Trophoblast cell (in vitro differentiated cells and primary cell): Measurements from ENCODE around the gene GLS2.

Experiments
- DNase-seq, 2 donors: peaks; one replicate each; pipeline ENCODE4 v3.0.0-alpha.2; 2016
- H2AFZ ChIP-seq: 2 replicates; pipeline ENCODE4 v1.6.1; 2013; ENCODE audit warnings: low read length, moderate library complexity, mild to moderate bottlenecking; ENCODE audit not compliant: insufficient read depth, poor library complexity
- H2AK5ac ChIP-seq: 2 replicates; pipeline ENCODE4 v1.6.1; 2013; ENCODE audit warnings: mild to moderate bottlenecking, low read length
- H2BK120ac ChIP-seq: 2 replicates; pipeline ENCODE4 v1.6.1; 2013; ENCODE audit warnings: low read length, mild to moderate bottlenecking, moderate library complexity; ENCODE audit not compliant: insufficient read depth, poor library complexity
- H2BK12ac ChIP-seq: 2 replicates; pipeline ENCODE4 v1.6.1; 2013; ENCODE audit warnings: mild to moderate bottlenecking, low read length, moderate library complexity
- H2BK5ac ChIP-seq: 2 replicates; pipeline ENCODE4 v1.6.1; 2013; ENCODE audit warnings: low read length, low read depth, moderate library complexity, mild to moderate bottlenecking; ENCODE audit not compliant: poor library complexity
- H3K14ac ChIP-seq: 2 replicates; pipeline ENCODE4 v1.6.1; 2013; ENCODE audit warnings: mild to moderate bottlenecking, low read length
- H3K18ac ChIP-seq: 2 replicates; pipeline ENCODE4 v1.6.1; 2013; ENCODE audit warnings: mild to moderate bottlenecking, low read length
- H3K23ac ChIP-seq: 2 replicates; pipeline ENCODE4 v1.6.1; 2013; ENCODE audit warnings: low read length
- H3K27ac ChIP-seq: 2 replicates; pipeline ENCODE4 v1.5.1; 2013; ENCODE audit warnings: low read depth, mild to moderate bottlenecking, inconsistent platforms, low read length, moderate library complexity
- H3K27me3 ChIP-seq: 2 replicates; pipeline ENCODE4 v1.6.1; 2013; ENCODE audit warnings: inconsistent platforms, mild to moderate bottlenecking, low read length, moderate library complexity; ENCODE audit not compliant: insufficient read depth
- H3K36me3 ChIP-seq, 2 experiments: 1 replicate in 1 of 2; 2 replicates in 1 of 2; pipeline ENCODE4 v1.6.1; 2013; ENCODE audit warnings: low read length in 2 of 2, mild to moderate bottlenecking in 2 of 2, moderate library complexity in 1 of 2; ENCODE audit not compliant: insufficient read depth in 2 of 2, control insufficient read depth in 1 of 2
- H3K4ac ChIP-seq: 2 replicates; pipeline ENCODE4 v1.6.1; 2013; ENCODE audit warnings: low read depth, mild to moderate bottlenecking, low read length, moderate library complexity
- H3K4me1 ChIP-seq, 2 experiments: 1 replicate in 1 of 2; 2 replicates in 1 of 2; pipeline ENCODE4 v1.6.1; 2013; ENCODE audit warnings: low read length in 2 of 2, mild to moderate bottlenecking in 2 of 2, moderate library complexity in 1 of 2; ENCODE audit not compliant: insufficient read depth in 2 of 2, control insufficient read depth in 1 of 2
- H3K4me2 ChIP-seq: 2 replicates; pipeline ENCODE4 v1.6.1; 2013; ENCODE audit warnings: inconsistent platforms, mild to moderate bottlenecking, low read length, moderate library complexity
- H3K4me3 ChIP-seq: 2 replicates; pipeline ENCODE4 v1.5.1; 2013; ENCODE audit warnings: mild to moderate bottlenecking, low read depth, low read length, inconsistent platforms
- H3K79me1 ChIP-seq: one replicate; pipeline ENCODE4 v1.6.1; 2013; ENCODE audit warnings: low read length
- H3K79me2 ChIP-seq: 2 replicates; pipeline ENCODE4 v1.6.1; 2013; ENCODE audit warnings: low read length, mild to moderate bottlenecking; ENCODE audit not compliant: control insufficient read depth, insufficient read depth, poor library complexity
- H3K9ac ChIP-seq: 2 replicates; pipeline ENCODE4 v1.6.1; 2013; ENCODE audit warnings: mild to moderate bottlenecking, low read length
- H3K9me3 ChIP-seq: 2 replicates; pipeline ENCODE4 v1.6.1; 2013; ENCODE audit warnings: low read depth, mild to moderate bottlenecking, control low read depth, inconsistent platforms, low read length; ENCODE audit not compliant: insufficient read depth
- H4K12ac ChIP-seq: 2 replicates; pipeline ENCODE4 v1.6.1; 2013; ENCODE audit warnings: low read depth, mild to moderate bottlenecking, low read length, moderate library complexity
- H4K8ac ChIP-seq: 2 replicates; pipeline ENCODE4 v1.6.1; 2013; ENCODE audit warnings: low read depth, mild to moderate bottlenecking, low read length, moderate library complexity
- H4K91ac ChIP-seq: one replicate; pipeline ENCODE4 v1.6.1; 2013; ENCODE audit warnings: low read depth, mild to moderate bottlenecking, low read length, moderate library complexity
- WGBS: extraction: QIAGEN DNeasy Blood & Tissue Kit; methylation state at CpG from one replicate; pipeline ENCODE4 v1.1.7; 2013; ENCODE audit warnings: missing lambda C conversion rate; ENCODE audit not compliant: insufficient read length, insufficient coverage; ENCODE audit errors: extremely low coverage; 5-methylcytosine and 5-hydroxymethylcytosine counted together

GLS2 gene

DNA sequence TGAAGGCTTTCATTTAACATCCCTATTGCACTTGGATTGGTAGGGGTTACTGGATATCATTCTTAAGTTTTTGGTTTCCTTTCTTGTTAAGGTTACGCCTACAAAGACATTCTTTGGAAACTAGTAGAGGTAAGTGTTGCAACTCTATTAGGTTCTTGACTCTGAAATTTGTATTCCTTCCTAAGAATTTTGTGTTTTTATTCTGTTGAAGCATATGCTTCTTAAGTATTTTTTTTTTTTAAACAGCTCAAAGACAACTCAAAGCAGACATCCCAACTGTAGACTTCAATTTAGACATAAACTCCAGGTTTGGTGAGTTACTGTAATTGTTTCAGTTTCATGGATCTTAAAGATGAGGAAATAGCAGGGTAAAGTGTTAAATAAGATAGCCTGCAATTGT is 32.5 kb upstream of the GLS2 start:
- Histone ChIP-seq H3K4me1 (peaks cover 0 to 5% of the 10 kb centered on the region in 2 experiments), H3K27ac (no peak overlapping the region), H3K23ac (no peak overlapping the region), H2BK5ac (no peak overlapping the region), H3K79me2 (peaks cover 11% of the 10 kb centered on the region), H3K4ac (no peak overlapping the region), H2AFZ (no peak overlapping the region), H2BK12ac (no peak overlapping the region), H3K18ac (no peak overlapping the region), H3K36me3 (peaks cover 0 to 2% of the 10 kb centered on the region in 2 experiments), H4K12ac (no peak overlapping the region), H2AK5ac (no peak overlapping the region), H3K14ac (no peak overlapping the region), H2BK120ac (no peak overlapping the region), H3K4me2 (no peak overlapping the region), H3K79me1 (peaks cover 14% of the 10 kb centered on the region), H4K91ac (no peak overlapping the region), H3K9me3 (no peaks in the 10 kb centered on the region), H3K4me3 (no peak overlapping the region), H3K27me3 (no peaks in the 10 kb centered on the region), H3K9ac (no peak overlapping the region), H4K8ac (no peak overlapping the region)
- DNase-seq: peak in 1 of 2 donors; percentile 57
- WGBS: no CpG with 5 or more reads among the region's 1 CpG

DNA sequence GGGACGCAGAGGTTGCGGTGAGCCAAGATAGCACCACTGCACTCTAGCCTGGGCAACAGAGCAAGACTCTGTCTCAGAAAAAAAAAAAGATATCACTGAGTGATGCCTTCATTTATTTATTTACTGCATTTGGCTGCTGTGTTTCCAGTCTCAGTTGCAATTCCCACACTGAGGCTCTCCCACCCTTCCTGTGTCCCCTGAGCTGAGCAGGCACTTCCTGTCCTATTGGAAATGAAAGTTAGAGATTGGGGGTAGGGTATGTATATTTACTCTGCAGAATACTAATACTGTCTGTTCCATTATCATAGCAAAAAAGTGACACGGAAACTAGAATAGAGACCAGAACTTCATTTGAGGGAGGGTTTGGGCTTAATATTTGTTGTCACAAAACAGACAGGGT is 32.1 kb upstream of the GLS2 start:
- no peaks in the 10 kb centered on the region for H3K27me3 ChIP-seq
- no peak overlapping the region for H3K18ac ChIP-seq
- H3K23ac ChIP-seq: no peak overlapping the region
- no peak overlapping the region for H3K14ac ChIP-seq
- no peak overlapping the region for H2BK12ac ChIP-seq
- no peak overlapping the region for H2BK120ac ChIP-seq
- no peak overlapping the region for H3K9ac ChIP-seq
- H3K79me2 ChIP-seq: peaks cover 8% of the 10 kb centered on the region
- H3K79me1 ChIP-seq: peaks cover 14% of the 10 kb centered on the region
- no peak overlapping the region for H2BK5ac ChIP-seq
- DNase-seq: no peak
- H3K36me3 ChIP-seq: no peaks in the 10 kb centered on the region
- H3K27ac ChIP-seq: no peak overlapping the region
- H4K12ac ChIP-seq: no peak overlapping the region
- no CpG with 5 or more reads among the region's 3 CpGs for WGBS
- H3K4me2 ChIP-seq: no peak overlapping the region
- H4K91ac ChIP-seq: no peak overlapping the region
- no peak overlapping the region for H2AK5ac ChIP-seq
- H2AFZ ChIP-seq: no peak overlapping the region
- H3K4me1 ChIP-seq: peaks cover 0 to 5% of the 10 kb centered on the region in 2 experiments
- no peak overlapping the region for H4K8ac ChIP-seq
- H3K4ac ChIP-seq: no peak overlapping the region
- H3K9me3 ChIP-seq: no peaks in the 10 kb centered on the region
- no peak overlapping the region for H3K4me3 ChIP-seq

DNA sequence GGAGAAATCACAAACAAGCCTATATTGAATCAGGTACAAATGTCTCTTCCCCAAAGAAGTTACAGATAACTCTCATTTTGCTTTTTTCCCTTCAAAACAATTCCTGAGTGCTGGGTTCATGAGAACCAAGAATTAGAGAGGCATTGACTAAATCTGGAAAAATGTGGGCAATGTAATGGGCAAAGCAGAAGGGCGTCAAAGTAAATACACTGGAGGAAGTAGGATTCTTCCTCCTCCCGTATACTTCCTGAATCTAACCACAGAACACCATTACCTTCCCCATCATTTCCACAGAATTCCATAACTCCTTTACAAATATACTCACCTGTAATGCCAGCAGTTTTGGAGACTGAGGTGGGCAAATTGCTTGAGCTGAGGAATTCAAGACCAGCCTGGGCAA is 30.6 kb upstream of the GLS2 start:
- no peak overlapping the region for H2BK120ac ChIP-seq
- peaks cover 14% of the 10 kb centered on the region for H3K79me1 ChIP-seq

DNA sequence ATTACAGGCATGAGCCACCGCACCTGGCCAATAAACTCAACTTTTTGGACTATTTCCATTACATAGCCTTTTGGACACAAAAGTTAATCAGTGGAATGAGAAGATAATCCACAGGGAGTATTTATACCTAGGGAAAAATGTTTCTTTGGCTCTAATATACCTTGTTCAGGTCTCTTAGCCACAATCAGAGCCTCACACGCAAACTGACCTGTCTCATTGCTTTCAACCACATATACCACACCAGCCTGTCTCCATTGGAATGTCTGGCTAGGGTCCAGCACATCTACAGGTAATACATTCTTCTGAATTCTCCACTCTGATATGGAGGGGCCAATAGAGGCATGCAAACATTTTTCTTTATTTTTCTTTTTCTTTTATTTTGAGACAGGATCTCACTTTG is 29.9 kb upstream of the GLS2 start:
- Histone ChIP-seq H3K4me1 (no peaks in the 10 kb centered on the region), H3K79me2 (peaks cover 2% of the 10 kb centered on the region), H3K36me3 (no peaks in the 10 kb centered on the region), H2BK5ac (no peak overlapping the region), H3K9me3 (no peaks in the 10 kb centered on the region), H3K14ac (no peak overlapping the region), H3K4ac (no peak overlapping the region), H3K9ac (no peak overlapping the region), H2BK12ac (no peak overlapping the region), H3K79me1 (peaks cover 12% of the 10 kb centered on the region), H3K27me3 (no peaks in the 10 kb centered on the region), H3K27ac (no peak overlapping the region), H3K4me3 (no peak overlapping the region), H4K8ac (no peak overlapping the region), H2AFZ (no peak overlapping the region), H4K91ac (no peak overlapping the region), H3K23ac (no peak overlapping the region), H2BK120ac (no peak overlapping the region), H2AK5ac (no peak overlapping the region), H4K12ac (no peak overlapping the region), H3K18ac (no peak overlapping the region), H3K4me2 (no peak overlapping the region)
- no peak for DNase-seq
- no CpG with 5 or more reads among the region's 2 CpGs for WGBS

More for the DNA sequence above, 30.6 kb upstream of the GLS2 start:
- no peaks in the 10 kb centered on the region for H3K27me3 ChIP-seq
- H3K4me3 ChIP-seq: no peak overlapping the region
- no peak overlapping the region for H2BK12ac ChIP-seq
- H2BK5ac ChIP-seq: no peak overlapping the region
- no peaks in the 10 kb centered on the region for H3K36me3 ChIP-seq
- H3K4ac ChIP-seq: no peak overlapping the region
- H3K23ac ChIP-seq: no peak overlapping the region
- H4K91ac ChIP-seq: no peak overlapping the region
- H3K4me2 ChIP-seq: no peak overlapping the region
- peak; percentile 37 to 81 for DNase-seq
- no peak overlapping the region for H2AFZ ChIP-seq
- no peak overlapping the region for H3K9ac ChIP-seq
- no peak overlapping the region for H3K18ac ChIP-seq
- no peak overlapping the region for H2AK5ac ChIP-seq
- H3K4me1 ChIP-seq: peaks cover 0 to 3% of the 10 kb centered on the region in 2 experiments
- no peak overlapping the region for H4K12ac ChIP-seq
- no peak overlapping the region for H4K8ac ChIP-seq
- WGBS: no CpG with 5 or more reads among the region's 2 CpGs
- H3K14ac ChIP-seq: no peak overlapping the region
- H3K27ac ChIP-seq: no peak overlapping the region
- no peaks in the 10 kb centered on the region for H3K9me3 ChIP-seq
- peaks cover 5% of the 10 kb centered on the region for H3K79me2 ChIP-seq
